Activated T-helper 2 cell treated with anti-CD3 and anti-CD28 coated beads, Interferon-gamma antibody, Interleukin-2, Interleukin-4, amounts not matched to agents 10 μg/mL and 5 μg/mL and 100 μg/mL, durations not matched to agents 14 hours and 24 hours and 36 hours (primary cell): ENCODE results near the gene EXO5. TPM values are rescaled to one million over a fixed set of nuclear protein-coding genes. Genes with fewer than 3 reads are reported as not detected.

Source experiments
- DNase-seq: peaks from one replicate; pipeline ENCODE4 v3.0.0; 2021; ENCODE audit warnings: low spot score
- H3K27ac Mint-ChIP-seq: one replicate; pipeline ENCODE4 v1.8.0; 2021; ENCODE audit warnings: mixed read lengths
- H3K27me3 Mint-ChIP-seq: one replicate; pipeline ENCODE4 v1.8.0; 2021; ENCODE audit warnings: low read depth, mixed read lengths
- H3K36me3 Mint-ChIP-seq: one replicate; pipeline ENCODE4 v1.8.0; 2021; ENCODE audit warnings: low read depth, mixed read lengths
- H3K4me1 Mint-ChIP-seq: one replicate; pipeline ENCODE4 v1.8.0; 2021; ENCODE audit warnings: low read depth, mixed read lengths
- H3K4me3 Mint-ChIP-seq: one replicate; pipeline ENCODE4 v1.8.0; 2021; ENCODE audit warnings: low read depth, mild to moderate bottlenecking, moderate library complexity, mixed read lengths
- H3K9me3 Mint-ChIP-seq: one replicate; pipeline ENCODE4 v1.8.0; 2021; ENCODE audit warnings: mixed read lengths
- intact Hi-C: fragments of 100-400 bp; cut with micrococcal nuclease; formaldehyde crosslinking; loops from one replicate; pipeline ENCODE4 v1.15.1; 2023
- total RNA-seq: library from RNA; stranded (reverse); gene quantifications from 2 replicates; pipeline ENCODE4 v1.2.3, GENCODE V29; 2022

The EXO5 gene
- total RNA-seq, 1 donor from 2014 or later: 13.6 TPM

GRCh38 chr1:40562185-40562584 is 53.6 kb downstream of the EXO5 start:
- Mint-ChIP-seq H3K27ac (no peak overlapping the region), H3K9me3 (peaks cover 13% of the 10 kb centered on the region), H3K4me3 (no peak overlapping the region), H3K4me1 (peaks cover 10% of the 10 kb centered on the region), H3K36me3 (no peaks in the 10 kb centered on the region), H3K27me3 (no peaks in the 10 kb centered on the region)
- intact Hi-C loops: no loop called here
- no peak for DNase-seq

- Mint-ChIP-seq H3K4me3 (no peak overlapping the region), H3K27ac (no peak overlapping the region), H3K36me3 (no peaks in the 10 kb centered on the region), H3K4me1 (peaks cover 10% of the 10 kb centered on the region), H3K27me3 (peaks cover 1% of the 10 kb centered on the region), H3K9me3 (peaks cover 13% of the 10 kb centered on the region)
- no peak for DNase-seq
- intact Hi-C loops: no loop called here
Measured at GRCh38 chr1:40563266-40563665, 54.7 kb downstream of the EXO5 start.

- Mint-ChIP-seq H3K27ac (no peak overlapping the region), H3K4me1 (peaks cover 10% of the 10 kb centered on the region), H3K9me3 (peaks cover 13% of the 10 kb centered on the region), H3K4me3 (no peak overlapping the region), H3K27me3 (peaks cover 1% of the 10 kb centered on the region), H3K36me3 (no peaks in the 10 kb centered on the region)
- intact Hi-C loops: no loop called here
- no peak for DNase-seq
Measured at GRCh38 chr1:40564506-40564905, 55.9 kb downstream of the EXO5 start.

GRCh38 chr1:40564913-40565312 is 56.3 kb downstream of the EXO5 start:
- H3K27ac Mint-ChIP-seq: no peak overlapping the region
- H3K36me3 Mint-ChIP-seq: no peaks in the 10 kb centered on the region
- no peak for DNase-seq
- H3K27me3 Mint-ChIP-seq: peaks cover 1% of the 10 kb centered on the region
- no peak overlapping the region for H3K4me3 Mint-ChIP-seq
- H3K4me1 Mint-ChIP-seq: peaks cover 10% of the 10 kb centered on the region
- H3K9me3 Mint-ChIP-seq: peaks cover 10% of the 10 kb centered on the region
- intact Hi-C loops: no loop called here

Other genes starting within 250 kb of the EXO5 start
- gene COL9A2, start 191.5 kb upstream of the EXO5 start, total RNA-seq: 18.7 and 18.9 TPM in 2 replicates
- gene SMAP2, start 135.0 kb upstream of the EXO5 start, total RNA-seq: 185 and 186 TPM in 2 replicates
- 4.7 and 5.4 TPM in 2 replicates for gene ZFP69B, start 58.3 kb upstream of the EXO5 start, total RNA-seq
- 3.3 and 4.0 TPM in 2 replicates for gene ZFP69, start 31.5 kb upstream of the EXO5 start, total RNA-seq
- gene ZNF684, start 22.9 kb downstream of the EXO5 start, total RNA-seq: 4.1 and 4.8 TPM in 2 replicates
- gene RIMS3, start 156.9 kb downstream of the EXO5 start, total RNA-seq: 2.5 and 2.9 TPM in 2 replicates
- 66.0 and 68.4 TPM in 2 replicates for gene NFYC, start 182.9 kb downstream of the EXO5 start, total RNA-seq